ENCODE data around the gene TYMS.

- TF ChIP-seq, protein P1, sequence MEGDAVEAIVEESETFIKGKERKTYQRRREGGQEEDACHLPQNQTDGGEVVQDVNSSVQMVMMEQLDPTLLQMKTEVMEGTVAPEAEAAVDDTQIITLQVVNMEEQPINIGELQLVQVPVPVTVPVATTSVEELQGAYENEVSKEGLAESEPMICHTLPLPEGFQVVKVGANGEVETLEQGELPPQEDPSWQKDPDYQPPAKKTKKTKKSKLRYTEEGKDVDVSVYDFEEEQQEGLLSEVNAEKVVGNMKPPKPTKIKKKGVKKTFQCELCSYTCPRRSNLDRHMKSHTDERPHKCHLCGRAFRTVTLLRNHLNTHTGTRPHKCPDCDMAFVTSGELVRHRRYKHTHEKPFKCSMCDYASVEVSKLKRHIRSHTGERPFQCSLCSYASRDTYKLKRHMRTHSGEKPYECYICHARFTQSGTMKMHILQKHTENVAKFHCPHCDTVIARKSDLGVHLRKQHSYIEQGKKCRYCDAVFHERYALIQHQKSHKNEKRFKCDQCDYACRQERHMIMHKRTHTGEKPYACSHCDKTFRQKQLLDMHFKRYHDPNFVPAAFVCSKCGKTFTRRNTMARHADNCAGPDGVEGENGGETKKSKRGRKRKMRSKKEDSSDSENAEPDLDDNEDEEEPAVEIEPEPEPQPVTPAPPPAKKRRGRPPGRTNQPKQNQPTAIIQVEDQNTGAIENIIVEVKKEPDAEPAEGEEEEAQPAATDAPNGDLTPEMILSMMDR (conservative IDR thresholded peaks at IDR 0.05) = no peak
- TF ChIP-seq ZFX (IDR thresholded peaks at IDR 0.05) = no peak
Measured at GRCh38 chr18:658947-659533, 1.6 kb downstream of the TYMS start.
